ENCODE results near the gene DIP2B. TPM values are rescaled to one million over a fixed set of nuclear protein-coding genes. Genes with fewer than 3 reads are reported as not detected.

The DIP2B gene, protein sequence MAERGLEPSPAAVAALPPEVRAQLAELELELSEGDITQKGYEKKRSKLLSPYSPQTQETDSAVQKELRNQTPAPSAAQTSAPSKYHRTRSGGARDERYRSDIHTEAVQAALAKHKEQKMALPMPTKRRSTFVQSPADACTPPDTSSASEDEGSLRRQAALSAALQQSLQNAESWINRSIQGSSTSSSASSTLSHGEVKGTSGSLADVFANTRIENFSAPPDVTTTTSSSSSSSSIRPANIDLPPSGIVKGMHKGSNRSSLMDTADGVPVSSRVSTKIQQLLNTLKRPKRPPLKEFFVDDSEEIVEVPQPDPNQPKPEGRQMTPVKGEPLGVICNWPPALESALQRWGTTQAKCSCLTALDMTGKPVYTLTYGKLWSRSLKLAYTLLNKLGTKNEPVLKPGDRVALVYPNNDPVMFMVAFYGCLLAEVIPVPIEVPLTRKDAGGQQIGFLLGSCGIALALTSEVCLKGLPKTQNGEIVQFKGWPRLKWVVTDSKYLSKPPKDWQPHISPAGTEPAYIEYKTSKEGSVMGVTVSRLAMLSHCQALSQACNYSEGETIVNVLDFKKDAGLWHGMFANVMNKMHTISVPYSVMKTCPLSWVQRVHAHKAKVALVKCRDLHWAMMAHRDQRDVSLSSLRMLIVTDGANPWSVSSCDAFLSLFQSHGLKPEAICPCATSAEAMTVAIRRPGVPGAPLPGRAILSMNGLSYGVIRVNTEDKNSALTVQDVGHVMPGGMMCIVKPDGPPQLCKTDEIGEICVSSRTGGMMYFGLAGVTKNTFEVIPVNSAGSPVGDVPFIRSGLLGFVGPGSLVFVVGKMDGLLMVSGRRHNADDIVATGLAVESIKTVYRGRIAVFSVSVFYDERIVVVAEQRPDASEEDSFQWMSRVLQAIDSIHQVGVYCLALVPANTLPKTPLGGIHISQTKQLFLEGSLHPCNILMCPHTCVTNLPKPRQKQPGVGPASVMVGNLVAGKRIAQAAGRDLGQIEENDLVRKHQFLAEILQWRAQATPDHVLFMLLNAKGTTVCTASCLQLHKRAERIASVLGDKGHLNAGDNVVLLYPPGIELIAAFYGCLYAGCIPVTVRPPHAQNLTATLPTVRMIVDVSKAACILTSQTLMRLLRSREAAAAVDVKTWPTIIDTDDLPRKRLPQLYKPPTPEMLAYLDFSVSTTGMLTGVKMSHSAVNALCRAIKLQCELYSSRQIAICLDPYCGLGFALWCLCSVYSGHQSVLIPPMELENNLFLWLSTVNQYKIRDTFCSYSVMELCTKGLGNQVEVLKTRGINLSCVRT (N-terminal part only)
- 10 to 100 TPM; 19.8 to 25.9 (median 23.8) TPM for total RNA-seq

DNA sequence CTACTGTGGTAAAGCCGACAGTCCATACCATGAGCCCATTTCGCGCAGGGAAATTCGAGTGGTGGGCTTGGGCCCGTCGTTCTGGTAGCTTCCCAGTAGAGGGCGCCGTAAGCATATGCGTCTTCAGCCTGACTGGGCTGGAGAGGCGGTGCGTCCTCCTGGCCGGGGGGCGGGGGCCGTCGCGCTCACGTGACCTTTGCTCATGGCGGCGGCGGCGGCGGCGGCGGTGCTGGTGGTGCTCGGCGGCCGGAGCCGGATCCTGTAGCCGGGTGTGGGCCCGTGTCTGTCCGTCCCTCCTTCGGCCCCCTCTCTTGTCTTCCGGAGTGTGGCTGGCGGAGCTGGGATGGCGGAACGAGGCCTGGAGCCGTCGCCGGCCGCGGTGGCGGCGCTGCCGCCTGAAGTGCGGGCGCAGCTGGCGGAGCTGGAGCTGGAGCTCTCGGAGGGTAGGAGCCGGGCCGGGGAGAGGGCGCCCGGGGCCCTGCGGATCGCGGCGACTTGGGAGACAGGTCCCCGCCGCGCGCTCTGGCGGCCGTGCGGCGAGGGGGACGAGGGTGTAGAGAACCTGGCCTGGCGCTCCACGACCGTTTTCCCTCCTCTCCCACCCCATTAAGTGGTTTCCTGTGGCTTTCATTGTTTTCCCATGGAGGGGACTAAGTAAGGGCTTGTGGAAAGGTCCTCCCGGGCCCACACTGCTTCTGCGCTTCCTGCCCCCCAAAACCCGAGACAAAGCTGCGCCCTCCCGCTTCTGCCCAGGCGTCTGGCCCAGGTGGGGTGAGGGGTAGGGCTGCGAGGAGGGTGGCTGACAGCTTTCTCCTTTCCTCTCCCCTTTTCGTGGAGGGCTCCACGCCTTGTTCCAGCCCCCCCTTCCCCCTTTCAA is at the start of gene DIP2B:
Gene DIP2B, plus strand, starts transcription at position 188 of the 877 bp plus-strand sequence. Its CDS starts 156 bp downstream, at position 344.
- TF ChIP-seq POLR2A (IDR thresholded peaks at IDR 0.05) = peak in 1 of 2 donors; percentile 41
- TF ChIP-seq EP300 (IDR thresholded peaks at IDR 0.05) = no peak
- TF ChIP-seq, protein P1, sequence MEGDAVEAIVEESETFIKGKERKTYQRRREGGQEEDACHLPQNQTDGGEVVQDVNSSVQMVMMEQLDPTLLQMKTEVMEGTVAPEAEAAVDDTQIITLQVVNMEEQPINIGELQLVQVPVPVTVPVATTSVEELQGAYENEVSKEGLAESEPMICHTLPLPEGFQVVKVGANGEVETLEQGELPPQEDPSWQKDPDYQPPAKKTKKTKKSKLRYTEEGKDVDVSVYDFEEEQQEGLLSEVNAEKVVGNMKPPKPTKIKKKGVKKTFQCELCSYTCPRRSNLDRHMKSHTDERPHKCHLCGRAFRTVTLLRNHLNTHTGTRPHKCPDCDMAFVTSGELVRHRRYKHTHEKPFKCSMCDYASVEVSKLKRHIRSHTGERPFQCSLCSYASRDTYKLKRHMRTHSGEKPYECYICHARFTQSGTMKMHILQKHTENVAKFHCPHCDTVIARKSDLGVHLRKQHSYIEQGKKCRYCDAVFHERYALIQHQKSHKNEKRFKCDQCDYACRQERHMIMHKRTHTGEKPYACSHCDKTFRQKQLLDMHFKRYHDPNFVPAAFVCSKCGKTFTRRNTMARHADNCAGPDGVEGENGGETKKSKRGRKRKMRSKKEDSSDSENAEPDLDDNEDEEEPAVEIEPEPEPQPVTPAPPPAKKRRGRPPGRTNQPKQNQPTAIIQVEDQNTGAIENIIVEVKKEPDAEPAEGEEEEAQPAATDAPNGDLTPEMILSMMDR (IDR thresholded peaks at IDR 0.05) = peak; percentile 90 to 99 (median 95)
- peak; percentile 59 for TF ChIP-seq POLR2AphosphoS5 (IDR thresholded peaks at IDR 0.05)
- H3K9me3 ChIP-seq = no peaks in the 10 kb centered on the region
- no peaks in the 10 kb centered on the region for H3K36me3 ChIP-seq
- peak within 1 kb of the TSS; percentile 73 to 84 for H3K4me3 ChIP-seq
- H3K27ac ChIP-seq = peak within 1 kb of the TSS; percentile 79 to 97 (median 93)
- no peaks in the 10 kb centered on the region for H3K27me3 ChIP-seq
- peaks cover 0 to 50% (median 6%) of the 10 kb centered on the region in 3 donors for H3K4me1 ChIP-seq
- WGBS, 2 donors (ENCODE audit: low coverage in 1 of 2) = 0% methylated on average over 7 of the region's 77 CpGs; no CpG with 5 or more reads in 1 of the 2 donors
- peak; percentile 95 for ATAC-seq

DNA sequence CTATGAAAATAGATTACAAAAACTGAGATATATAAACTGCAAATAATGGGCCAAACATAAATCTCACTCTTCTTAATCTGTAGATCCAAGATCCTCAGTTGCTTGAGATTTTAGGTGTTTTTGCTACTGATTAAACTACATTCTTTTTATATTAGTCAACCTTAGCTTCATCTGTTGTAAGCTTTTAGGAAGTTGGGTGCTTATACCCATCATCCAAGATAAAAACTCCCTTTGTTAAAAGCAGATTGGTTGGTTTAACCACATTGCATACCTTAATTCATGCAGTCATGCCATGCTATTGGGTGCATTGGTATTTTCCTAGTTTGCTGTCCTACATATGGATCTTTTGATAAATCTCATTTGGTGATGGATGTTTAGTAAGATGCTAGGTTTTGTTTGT is 46.2 kb upstream of the DIP2B start:
- Histone ChIP-seq H3K27ac (no peak overlapping the region), H3K4me1 (no peaks in the 10 kb centered on the region), H3K27me3 (no peaks in the 10 kb centered on the region), H3K4me3 (no peak overlapping the region), H3K9me3 (no peaks in the 10 kb centered on the region), H3K36me3 (peaks cover 0 to 78% of the 10 kb centered on the region in 2 donors)
- TF ChIP-seq EP300 (IDR thresholded peaks at IDR 0.05) = no peak
- TF ChIP-seq, protein P1 (IDR thresholded peaks at IDR 0.05) = no peak
- no peak for TF ChIP-seq POLR2A (IDR thresholded peaks at IDR 0.05)
- TF ChIP-seq POLR2AphosphoS5 (IDR thresholded peaks at IDR 0.05) = no peak
- ATAC-seq = no peak

DNA sequence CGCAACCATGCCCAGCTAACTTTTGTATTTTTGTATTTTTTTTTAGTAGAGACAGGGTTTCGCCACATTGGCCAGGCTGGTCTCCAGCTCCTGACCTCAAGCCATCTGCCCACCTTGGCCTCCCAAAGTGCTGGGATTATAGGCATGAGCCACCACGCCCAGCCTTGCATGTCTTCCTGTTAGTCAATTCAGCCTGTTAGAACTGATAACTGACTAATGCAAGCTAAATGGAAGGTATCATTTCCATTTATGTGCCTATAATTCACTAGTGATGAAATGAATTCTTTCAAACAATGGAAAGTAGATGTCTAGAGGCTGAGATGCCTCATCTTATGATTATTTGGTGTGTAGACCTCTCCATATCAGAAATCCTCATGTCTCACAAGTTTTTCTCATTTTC is 37.3 kb upstream of the DIP2B start:
- no peak overlapping the region for H3K27ac ChIP-seq
- peaks cover 0 to 94% of the 10 kb centered on the region in 2 donors for H3K36me3 ChIP-seq
- no peak overlapping the region for H3K4me3 ChIP-seq
- WGBS, 2 donors (ENCODE audit: low coverage in 1 of 2) = 94 to 97% methylated on average over 2 to 3 of the region's 3 CpGs
- TF ChIP-seq, protein P1 (IDR thresholded peaks at IDR 0.05) = no peak
- TF ChIP-seq EP300 (IDR thresholded peaks at IDR 0.05) (no peak), POLR2AphosphoS5 (IDR thresholded peaks at IDR 0.05) (no peak), POLR2A (IDR thresholded peaks at IDR 0.05) (no peak)
- H3K4me1 ChIP-seq = no peaks in the 10 kb centered on the region
- no peaks in the 10 kb centered on the region for H3K27me3 ChIP-seq
- ATAC-seq = no peak
- no peaks in the 10 kb centered on the region for H3K9me3 ChIP-seq

DNA sequence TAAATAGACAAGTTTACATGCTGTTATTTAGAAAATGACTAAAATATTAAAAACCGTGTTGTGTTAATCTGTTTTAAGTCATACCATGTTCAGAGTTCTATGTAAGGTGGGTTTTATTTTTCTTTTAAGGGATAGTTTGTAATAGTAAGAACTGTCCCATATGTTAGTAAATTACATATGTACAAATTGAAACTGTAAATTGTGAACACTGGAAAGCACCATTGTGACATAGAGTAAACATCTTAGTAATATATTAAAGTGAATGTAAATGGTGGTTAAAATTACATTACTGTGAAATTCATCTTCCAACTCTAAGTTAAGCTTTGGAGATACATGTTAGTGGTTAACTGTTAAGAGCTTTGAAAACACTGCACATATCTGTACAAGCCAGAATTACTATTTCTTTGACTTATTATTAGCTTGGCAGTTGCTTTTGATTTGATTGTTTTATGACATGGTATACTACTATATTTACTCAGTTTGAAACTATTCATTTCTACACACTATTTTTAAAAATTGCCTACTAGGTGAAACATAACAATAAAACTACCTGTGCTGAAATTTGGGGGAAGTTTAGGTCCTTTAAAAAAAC is 27.4 kb upstream of the DIP2B start:
- WGBS, 2 donors (ENCODE audit: low coverage in 1 of 2) = 50 to 75% methylated on average over 1 of the region's 1 CpG
- ATAC-seq = no peak

More for the DNA sequence above, 27.4 kb upstream of the DIP2B start:
- H3K27me3 ChIP-seq = no peaks in the 10 kb centered on the region
- H3K4me3 ChIP-seq = no peak overlapping the region
- H3K9me3 ChIP-seq = no peaks in the 10 kb centered on the region
- H3K27ac ChIP-seq = no peak overlapping the region
- H3K36me3 ChIP-seq = peaks cover 8 to 52% of the 10 kb centered on the region in 2 donors
- TF ChIP-seq, protein P1 (IDR thresholded peaks at IDR 0.05) = no peak
- TF ChIP-seq POLR2AphosphoS5 (IDR thresholded peaks at IDR 0.05) (no peak), EP300 (IDR thresholded peaks at IDR 0.05) (no peak), POLR2A (IDR thresholded peaks at IDR 0.05) (no peak)
- H3K4me1 ChIP-seq = no peaks in the 10 kb centered on the region
